MG63 (cell line): Measurements from ENCODE around the gene PIK3AP1. TPM values are rescaled to one million over a fixed set of nuclear protein-coding genes. Genes with fewer than 3 reads are reported as not detected.

Experiments
- DNase-seq: peaks from one replicate; pipeline ENCODE4 v3.0.0-alpha.2; 2020
- H3K27me3 ChIP-seq: fragments of 250-450 bp; sonication (Bioruptor Pico); 2 replicates; pipeline ENCODE4 v1.5.1; 2020; ENCODE audit warnings: mild to moderate bottlenecking, moderate library complexity
- H3K36me3 ChIP-seq: fragments of 250-450 bp; sonication (Bioruptor Pico); 2 replicates; pipeline ENCODE4 v1.5.1; 2020; ENCODE audit warnings: mild to moderate bottlenecking, moderate library complexity
- H3K4me3 ChIP-seq: fragments of 250-450 bp; sonication (Bioruptor Pico); 2 replicates; pipeline ENCODE4 v1.5.1; 2020; ENCODE audit warnings: mild to moderate bottlenecking, moderate library complexity
- H3K9me3 ChIP-seq: fragments of 250-450 bp; sonication (Bioruptor Pico); 2 replicates; pipeline ENCODE4 v1.5.1; 2020; ENCODE audit warnings: mild to moderate bottlenecking, moderate library complexity
- total RNA-seq: library from RNA; depleted of rRNA; stranded (reverse); fragments of >200 nt; shearing (Covaris generic); gene quantifications from 2 replicates; pipeline ENCODE4 v1.2.3, GENCODE V29; 2014; ENCODE audit warnings: low replicate concordance

PIK3AP1 gene
- total RNA-seq, 1 experiment from 2014 or later, result 1.2 TPM

GRCh38 chr10:96646751-96647166, 73.6 kb downstream of the PIK3AP1 start:
- H3K9me3 ChIP-seq, result no peaks in the 10 kb centered on the region
- no peak for DNase-seq
- no peak overlapping the region for H3K4me3 ChIP-seq
- H3K36me3 ChIP-seq, result no peaks in the 10 kb centered on the region
- H3K27me3 ChIP-seq, result no peaks in the 10 kb centered on the region

GRCh38 chr10:96646301-96646700, 74.0 kb downstream of the PIK3AP1 start:
- no peaks in the 10 kb centered on the region for H3K27me3 ChIP-seq
- no peaks in the 10 kb centered on the region for H3K9me3 ChIP-seq
- H3K36me3 ChIP-seq, result no peaks in the 10 kb centered on the region
- H3K4me3 ChIP-seq, result no peak overlapping the region
- DNase-seq, result no peak

- H3K27me3 ChIP-seq, result no peaks in the 10 kb centered on the region
- no peaks in the 10 kb centered on the region for H3K36me3 ChIP-seq
- no peaks in the 10 kb centered on the region for H3K9me3 ChIP-seq
- no peak for DNase-seq
- H3K4me3 ChIP-seq, result no peak overlapping the region
Measured at GRCh38 chr10:96645191-96645721, 75.1 kb downstream of the PIK3AP1 start.

GRCh38 chr10:96643920-96644319, 76.4 kb downstream of the PIK3AP1 start:
- Histone ChIP-seq H3K36me3 (no peaks in the 10 kb centered on the region), H3K4me3 (no peak overlapping the region), H3K9me3 (no peaks in the 10 kb centered on the region), H3K27me3 (no peaks in the 10 kb centered on the region)
- DNase-seq, result no peak

GRCh38 chr10:96642973-96643372, 77.3 kb downstream of the PIK3AP1 start:
- peak; percentile 43 for DNase-seq
- Histone ChIP-seq H3K27me3 (no peaks in the 10 kb centered on the region), H3K36me3 (no peaks in the 10 kb centered on the region), H3K4me3 (no peak overlapping the region), H3K9me3 (no peaks in the 10 kb centered on the region)

GRCh38 chr10:96642530-96642929, 77.8 kb downstream of the PIK3AP1 start:
- H3K36me3 ChIP-seq, result no peaks in the 10 kb centered on the region
- H3K9me3 ChIP-seq, result no peaks in the 10 kb centered on the region
- no peak for DNase-seq
- H3K27me3 ChIP-seq, result no peaks in the 10 kb centered on the region
- H3K4me3 ChIP-seq, result no peak overlapping the region

- no peaks in the 10 kb centered on the region for H3K9me3 ChIP-seq
- H3K36me3 ChIP-seq, result no peaks in the 10 kb centered on the region
- no peaks in the 10 kb centered on the region for H3K27me3 ChIP-seq
- DNase-seq, result no peak
- H3K4me3 ChIP-seq, result no peak overlapping the region
Measured at GRCh38 chr10:96641396-96642295, 78.7 kb downstream of the PIK3AP1 start.

GRCh38 chr10:96639899-96640298, 80.4 kb downstream of the PIK3AP1 start:
- Histone ChIP-seq H3K9me3 (no peaks in the 10 kb centered on the region), H3K27me3 (no peaks in the 10 kb centered on the region), H3K4me3 (no peak overlapping the region), H3K36me3 (no peaks in the 10 kb centered on the region)
- no peak for DNase-seq

GRCh38 chr10:96638696-96639095, 81.6 kb downstream of the PIK3AP1 start:
- DNase-seq, result peak; percentile 58
- Histone ChIP-seq H3K36me3 (no peaks in the 10 kb centered on the region), H3K9me3 (no peaks in the 10 kb centered on the region), H3K27me3 (no peaks in the 10 kb centered on the region), H3K4me3 (no peak overlapping the region)

- no peak for DNase-seq
- no peaks in the 10 kb centered on the region for H3K9me3 ChIP-seq
- no peak overlapping the region for H3K4me3 ChIP-seq
- H3K36me3 ChIP-seq, result no peaks in the 10 kb centered on the region
- H3K27me3 ChIP-seq, result no peaks in the 10 kb centered on the region
Measured at GRCh38 chr10:96638120-96638519, 82.2 kb downstream of the PIK3AP1 start.

- no peak overlapping the region for H3K4me3 ChIP-seq
- no peaks in the 10 kb centered on the region for H3K36me3 ChIP-seq
- no peak for DNase-seq
- no peaks in the 10 kb centered on the region for H3K27me3 ChIP-seq
- H3K9me3 ChIP-seq, result no peaks in the 10 kb centered on the region
Measured at GRCh38 chr10:96637709-96638108, 82.6 kb downstream of the PIK3AP1 start.

- no peaks in the 10 kb centered on the region for H3K27me3 ChIP-seq
- H3K4me3 ChIP-seq, result no peak overlapping the region
- DNase-seq, result no peak
- H3K36me3 ChIP-seq, result no peaks in the 10 kb centered on the region
- H3K9me3 ChIP-seq, result no peaks in the 10 kb centered on the region
Measured at GRCh38 chr10:96636551-96636950, 83.8 kb downstream of the PIK3AP1 start.

GRCh38 chr10:96632974-96633710, 87.2 kb downstream of the PIK3AP1 start:
- H3K4me3 ChIP-seq, result no peak overlapping the region
- H3K27me3 ChIP-seq, result no peaks in the 10 kb centered on the region
- H3K9me3 ChIP-seq, result no peaks in the 10 kb centered on the region
- H3K36me3 ChIP-seq, result no peaks in the 10 kb centered on the region
- no peak for DNase-seq

- Histone ChIP-seq H3K36me3 (no peaks in the 10 kb centered on the region), H3K27me3 (no peaks in the 10 kb centered on the region), H3K9me3 (no peaks in the 10 kb centered on the region), H3K4me3 (no peak overlapping the region)
- DNase-seq, result no peak
Measured at GRCh38 chr10:96627292-96627691, 93.0 kb downstream of the PIK3AP1 start.

- DNase-seq, result no peak
- Histone ChIP-seq H3K36me3 (no peaks in the 10 kb centered on the region), H3K4me3 (no peak overlapping the region), H3K9me3 (no peaks in the 10 kb centered on the region), H3K27me3 (no peaks in the 10 kb centered on the region)
Measured at GRCh38 chr10:96626795-96627194, 93.5 kb downstream of the PIK3AP1 start.

- Histone ChIP-seq H3K9me3 (no peaks in the 10 kb centered on the region), H3K27me3 (no peaks in the 10 kb centered on the region), H3K36me3 (no peaks in the 10 kb centered on the region), H3K4me3 (no peak overlapping the region)
- no peak for DNase-seq
Measured at GRCh38 chr10:96625173-96625572, 95.1 kb downstream of the PIK3AP1 start.

- no peak for DNase-seq
- Histone ChIP-seq H3K36me3 (no peaks in the 10 kb centered on the region), H3K9me3 (no peaks in the 10 kb centered on the region), H3K4me3 (no peak overlapping the region), H3K27me3 (no peaks in the 10 kb centered on the region)
Measured at GRCh38 chr10:96622013-96622787, 98.1 kb downstream of the PIK3AP1 start.
